Activated naive CD8-positive, alpha-beta T cell treated with anti-CD3 and anti-CD28 coated beads, Interleukin-2, amount 10 ng/mL, durations not matched to agents 7 days and 5 days (primary cell): Measurements from ENCODE around the gene ELMOD2. TPM values are rescaled to one million over a fixed set of nuclear protein-coding genes. Genes with fewer than 3 reads are reported as not detected.

Experiments
- total RNA-seq, 2 experiments: library from RNA; stranded (reverse); gene quantifications; one replicate each; pipeline ENCODE4 v1.2.3, GENCODE V29; 2021

Gene ELMOD2
- total RNA-seq, 2 experiments from 2014 or later: 21.8 to 22.9 TPM

Other genes with a start within 250 kb of the ELMOD2 start
- 10 to 100 TPM; 24.0 to 26.5 TPM for gene SCOC, start 150.5 kb upstream of the ELMOD2 start, total RNA-seq
- not detected for gene CLGN, start 96.5 kb upstream of the ELMOD2 start, total RNA-seq
- not detected for gene MGAT4D, start 25.9 kb upstream of the ELMOD2 start, total RNA-seq
- not detected for gene UCP1, start 44.8 kb downstream of the ELMOD2 start, total RNA-seq
- under 1 TPM; 0.11 to 0.17 TPM for gene TBC1D9, start 232.2 kb downstream of the ELMOD2 start, total RNA-seq